Keratinocyte (primary cell): Measurements from ENCODE around the gene DUSP12.
A peak's percentile ranks its signal among the peaks of the same experiment; 100 is the strongest.

Experiments used
- EZH2 ChIP-seq: IDR thresholded peaks from one replicate; pipeline ENCODE4 v1.6.1; 2012; ENCODE audit warnings: inconsistent platforms, mild to moderate bottlenecking, low read length, moderate library complexity
- TF ChIP-seq, protein P1 (sequence below), 3 experiments: IDR thresholded peaks in 1 of 3; conservative IDR thresholded peaks in 1 of 3; optimal IDR thresholded peaks in 1 of 3; 2 replicates in 2 of 3; 3 replicates in 1 of 3; pipeline versions ENCODE3 to v1.5.1; 2011; ENCODE audit warnings: low read length in 3 of 3, mild to moderate bottlenecking in 3 of 3, moderate library complexity in 2 of 3, control low read depth in 1 of 3, inconsistent platforms in 1 of 3; ENCODE audit not compliant: insufficient read depth in 2 of 3; ENCODE audit errors: extremely low read depth in 1 of 3

- TF ChIP-seq, protein P1, sequence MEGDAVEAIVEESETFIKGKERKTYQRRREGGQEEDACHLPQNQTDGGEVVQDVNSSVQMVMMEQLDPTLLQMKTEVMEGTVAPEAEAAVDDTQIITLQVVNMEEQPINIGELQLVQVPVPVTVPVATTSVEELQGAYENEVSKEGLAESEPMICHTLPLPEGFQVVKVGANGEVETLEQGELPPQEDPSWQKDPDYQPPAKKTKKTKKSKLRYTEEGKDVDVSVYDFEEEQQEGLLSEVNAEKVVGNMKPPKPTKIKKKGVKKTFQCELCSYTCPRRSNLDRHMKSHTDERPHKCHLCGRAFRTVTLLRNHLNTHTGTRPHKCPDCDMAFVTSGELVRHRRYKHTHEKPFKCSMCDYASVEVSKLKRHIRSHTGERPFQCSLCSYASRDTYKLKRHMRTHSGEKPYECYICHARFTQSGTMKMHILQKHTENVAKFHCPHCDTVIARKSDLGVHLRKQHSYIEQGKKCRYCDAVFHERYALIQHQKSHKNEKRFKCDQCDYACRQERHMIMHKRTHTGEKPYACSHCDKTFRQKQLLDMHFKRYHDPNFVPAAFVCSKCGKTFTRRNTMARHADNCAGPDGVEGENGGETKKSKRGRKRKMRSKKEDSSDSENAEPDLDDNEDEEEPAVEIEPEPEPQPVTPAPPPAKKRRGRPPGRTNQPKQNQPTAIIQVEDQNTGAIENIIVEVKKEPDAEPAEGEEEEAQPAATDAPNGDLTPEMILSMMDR (optimal IDR thresholded peaks at IDR 0.05 in 1 of 3, IDR thresholded peaks at IDR 0.05 in 1 of 3, conservative IDR thresholded peaks at IDR 0.05 in 1 of 3; ENCODE audit: extremely low read depth in 1 of 3, insufficient read depth in 2 of 3, low read length in 3 of 3): peak in 2 of 3 experiments; percentile 16 to 64
- no peak for TF ChIP-seq EZH2
Observed at GRCh38 chr1:161749509-161750407, at the start of gene DUSP12.
